Activated naive CD8-positive, alpha-beta T cell treated with anti-CD3 and anti-CD28 coated beads, Interleukin-2, amount 10 ng/mL, durations not matched to agents 7 days and 5 days (primary cell): ENCODE data around the gene ADM2. TPM values are rescaled to one million over a fixed set of nuclear protein-coding genes. Genes with fewer than 3 reads are reported as not detected.

Source experiments
- ATAC-seq: fragments of 150-1000 bp; cut with Tn5 transposase; one replicate; pipeline ENCODE4 v1.10.0; 2021; ENCODE audit warnings: low read depth, moderate library complexity
- POLR2A ChIA-PET: fragments of 350-600 bp; sonication (Branson Sonifier 250); formaldehyde crosslinking; loops from one replicate; lab custom pipeline; 2021; ENCODE audit warnings: antibody characterized with exemption; lab: Charles Lee
- DNase-seq: peaks from one replicate; pipeline ENCODE4 v3.0.0; 2021
- H3K27ac Mint-ChIP-seq: one replicate; pipeline ENCODE4 v1.8.0; 2022; ENCODE audit warnings: mild to moderate bottlenecking, mixed read lengths
- H3K27me3 Mint-ChIP-seq: one replicate; pipeline ENCODE4 v1.8.0; 2022; ENCODE audit warnings: mild to moderate bottlenecking, moderate library complexity, mixed read lengths
- H3K36me3 Mint-ChIP-seq: one replicate; pipeline ENCODE4 v1.8.0; 2021; ENCODE audit warnings: mild to moderate bottlenecking, mixed read lengths
- H3K4me1 Mint-ChIP-seq: one replicate; pipeline ENCODE4 v1.8.0; 2021; ENCODE audit warnings: mixed read lengths
- H3K4me3 Mint-ChIP-seq: one replicate; pipeline ENCODE4 v1.8.0; 2022; ENCODE audit warnings: mild to moderate bottlenecking, moderate library complexity, mixed read lengths
- H3K9me3 Mint-ChIP-seq: one replicate; pipeline ENCODE4 v1.8.0; 2021; ENCODE audit warnings: mixed read lengths
- total RNA-seq, 2 experiments: library from RNA; stranded (reverse); gene quantifications; one replicate each; pipeline ENCODE4 v1.2.3, GENCODE V29; 2021

ADM2 gene
- total RNA-seq, 2 experiments from 2014 or later = 6.5 to 6.7 TPM

- H3K36me3 Mint-ChIP-seq = peaks cover 6% of the 10 kb centered on the region
- peak within 1 kb of the TSS; percentile 87 for H3K4me3 Mint-ChIP-seq
- DNase-seq (peak; percentile 95), ATAC-seq (peak; percentile 66)
- POLR2A ChIA-PET = interaction anchor here (1.1 kb wide), 1 partner anchor 51 kb away, joined by 6 read pairs; the partner anchor contains the start of gene SCO2
- peak within 1 kb of the TSS; percentile 92 for H3K27ac Mint-ChIP-seq
- H3K4me1 Mint-ChIP-seq = peaks cover 43% of the 10 kb centered on the region
- peaks cover 8% of the 10 kb centered on the region for H3K27me3 Mint-ChIP-seq
- H3K9me3 Mint-ChIP-seq = no peaks in the 10 kb centered on the region
Observed at GRCh38 chr22:50474710-50475651, 6.4 kb upstream of the ADM2 start, which contains the start of gene SBF1. Gene SBF1 (minus strand): TSS chr22:50475035. CDS start chr22:50474840, 195 bp downstream.

- POLR2A ChIA-PET = interaction anchor here (1.1 kb wide), 1 partner anchor 50 kb away, joined by 6 read pairs; the partner anchor contains the start of gene SCO2
- H3K27me3 Mint-ChIP-seq = peaks cover 14% of the 10 kb centered on the region
- DNase-seq = no peak
- H3K9me3 Mint-ChIP-seq = no peaks in the 10 kb centered on the region
- peaks cover 6% of the 10 kb centered on the region for H3K36me3 Mint-ChIP-seq
- no peak for ATAC-seq
- peaks cover 40% of the 10 kb centered on the region for H3K4me1 Mint-ChIP-seq
- peak overlapping the region; percentile 68 for H3K4me3 Mint-ChIP-seq
- H3K27ac Mint-ChIP-seq = peak overlapping the region; percentile 79
Observed at GRCh38 chr22:50475652-50476002, 5.7 kb upstream of the ADM2 start.

DNA sequence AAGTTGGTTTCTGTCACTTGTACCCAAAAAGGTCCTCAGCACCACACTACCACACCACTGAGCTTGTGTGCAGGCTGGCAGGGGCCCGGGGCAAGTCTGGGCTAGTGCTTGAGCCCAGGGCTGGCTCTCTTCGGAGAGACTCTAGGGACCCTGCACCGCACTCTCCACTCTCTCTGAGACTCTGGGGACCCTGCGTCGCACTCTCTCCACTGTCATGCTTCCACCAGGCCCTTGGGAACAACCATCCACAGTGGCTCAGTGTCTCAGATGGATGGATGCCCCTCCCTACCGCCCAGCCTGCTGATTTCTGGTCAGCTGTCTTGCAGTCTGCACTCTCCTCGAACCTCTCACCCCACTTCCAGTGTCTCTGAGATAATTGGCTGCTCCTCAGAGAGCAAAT lies 4.5 kb upstream of the ADM2 start:
- no peak for ATAC-seq
- Mint-ChIP-seq H3K36me3 (peaks cover 6% of the 10 kb centered on the region), H3K4me3 (no peak overlapping the region), H3K9me3 (no peaks in the 10 kb centered on the region), H3K27me3 (peaks cover 16% of the 10 kb centered on the region), H3K4me1 (peaks cover 28% of the 10 kb centered on the region), H3K27ac (peak overlapping the region; percentile 60)
- no peak for DNase-seq
- POLR2A ChIA-PET = interaction anchor here (0.7 kb wide), 1 partner anchor 49 kb away, joined by 3 read pairs; no protein-coding TSS in a partner anchor

GRCh38 chr22:50477923-50478322 lies 3.4 kb upstream of the ADM2 start:
- no peak overlapping the region for H3K4me3 Mint-ChIP-seq
- H3K36me3 Mint-ChIP-seq = peaks cover 5% of the 10 kb centered on the region
- no peak for DNase-seq
- POLR2A ChIA-PET = interaction anchor here (0.9 kb wide), 1 partner anchor 48 kb away, joined by 3 read pairs; no protein-coding TSS in a partner anchor
- H3K4me1 Mint-ChIP-seq = peaks cover 21% of the 10 kb centered on the region
- H3K27ac Mint-ChIP-seq = no peak overlapping the region
- no peaks in the 10 kb centered on the region for H3K9me3 Mint-ChIP-seq
- H3K27me3 Mint-ChIP-seq = peaks cover 16% of the 10 kb centered on the region
- no peak for ATAC-seq

DNA sequence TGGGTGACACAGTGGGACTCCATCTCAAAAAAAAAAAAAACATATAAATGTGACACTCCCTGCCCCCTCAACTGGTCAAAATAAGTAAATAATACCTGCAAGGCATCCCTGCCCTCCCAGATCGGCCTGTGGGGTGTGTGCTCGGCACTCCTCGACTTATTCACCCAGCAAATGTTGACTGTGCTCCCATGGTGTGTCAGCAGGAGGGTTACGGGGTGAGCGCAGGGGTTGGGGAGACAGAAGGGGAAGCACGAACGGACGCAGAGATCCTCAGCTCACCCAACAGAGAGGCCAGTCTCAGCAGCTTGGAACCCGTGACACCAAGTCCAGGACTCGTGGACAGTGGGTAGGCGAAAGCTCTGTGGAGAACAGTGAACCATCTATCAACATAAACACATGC lies 1.6 kb upstream of the ADM2 start:
- peak overlapping the region; percentile 56 for H3K27ac Mint-ChIP-seq
- DNase-seq = no peak
- POLR2A ChIA-PET = interaction anchor here (3.2 kb wide), 1 partner anchor 9 kb away, joined by 10 read pairs; no protein-coding TSS in a partner anchor
- ATAC-seq = no peak
- H3K4me3 Mint-ChIP-seq = peak overlapping the region; percentile 59
- peaks cover 12% of the 10 kb centered on the region for H3K4me1 Mint-ChIP-seq
- H3K9me3 Mint-ChIP-seq = no peaks in the 10 kb centered on the region
- H3K36me3 Mint-ChIP-seq = no peaks in the 10 kb centered on the region
- peaks cover 16% of the 10 kb centered on the region for H3K27me3 Mint-ChIP-seq

DNA sequence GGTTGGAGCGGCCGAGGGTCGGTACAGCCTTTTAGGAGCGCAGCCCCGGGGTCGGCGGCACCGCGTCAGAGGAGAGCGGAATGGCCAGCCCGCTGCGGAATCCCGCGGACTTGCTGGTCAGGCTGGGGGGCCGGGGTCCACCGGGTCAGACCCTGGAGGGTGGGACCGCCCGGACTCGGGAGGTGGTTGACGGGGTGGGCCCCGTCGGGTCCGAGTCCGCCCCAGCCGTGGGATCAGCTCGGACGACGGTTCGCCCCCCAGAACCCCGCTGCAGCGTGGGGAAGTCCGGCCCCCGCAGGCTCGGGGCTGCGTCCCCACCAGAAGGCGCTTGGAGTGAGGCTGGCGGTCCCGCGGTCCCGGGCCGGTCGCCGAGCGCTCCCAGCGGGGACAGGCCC lies 301 bp upstream of the ADM2 start:
- no peaks in the 10 kb centered on the region for H3K9me3 Mint-ChIP-seq
- ATAC-seq (no peak), DNase-seq (no peak)
- peaks cover 11% of the 10 kb centered on the region for H3K4me1 Mint-ChIP-seq
- no peak overlapping the region for H3K27ac Mint-ChIP-seq
- peak overlapping the region; percentile 63 for H3K4me3 Mint-ChIP-seq
- H3K36me3 Mint-ChIP-seq = no peaks in the 10 kb centered on the region
- POLR2A ChIA-PET = interaction anchor here (0.6 to 3.2 kb wide), 7 partner anchors 7 to 374 kb away, joined by 3 to 10 read pairs (median 4); partner anchors contain the start of genes LMF2, NCAPH2 and SCO2
- peaks cover 16% of the 10 kb centered on the region for H3K27me3 Mint-ChIP-seq

DNA sequence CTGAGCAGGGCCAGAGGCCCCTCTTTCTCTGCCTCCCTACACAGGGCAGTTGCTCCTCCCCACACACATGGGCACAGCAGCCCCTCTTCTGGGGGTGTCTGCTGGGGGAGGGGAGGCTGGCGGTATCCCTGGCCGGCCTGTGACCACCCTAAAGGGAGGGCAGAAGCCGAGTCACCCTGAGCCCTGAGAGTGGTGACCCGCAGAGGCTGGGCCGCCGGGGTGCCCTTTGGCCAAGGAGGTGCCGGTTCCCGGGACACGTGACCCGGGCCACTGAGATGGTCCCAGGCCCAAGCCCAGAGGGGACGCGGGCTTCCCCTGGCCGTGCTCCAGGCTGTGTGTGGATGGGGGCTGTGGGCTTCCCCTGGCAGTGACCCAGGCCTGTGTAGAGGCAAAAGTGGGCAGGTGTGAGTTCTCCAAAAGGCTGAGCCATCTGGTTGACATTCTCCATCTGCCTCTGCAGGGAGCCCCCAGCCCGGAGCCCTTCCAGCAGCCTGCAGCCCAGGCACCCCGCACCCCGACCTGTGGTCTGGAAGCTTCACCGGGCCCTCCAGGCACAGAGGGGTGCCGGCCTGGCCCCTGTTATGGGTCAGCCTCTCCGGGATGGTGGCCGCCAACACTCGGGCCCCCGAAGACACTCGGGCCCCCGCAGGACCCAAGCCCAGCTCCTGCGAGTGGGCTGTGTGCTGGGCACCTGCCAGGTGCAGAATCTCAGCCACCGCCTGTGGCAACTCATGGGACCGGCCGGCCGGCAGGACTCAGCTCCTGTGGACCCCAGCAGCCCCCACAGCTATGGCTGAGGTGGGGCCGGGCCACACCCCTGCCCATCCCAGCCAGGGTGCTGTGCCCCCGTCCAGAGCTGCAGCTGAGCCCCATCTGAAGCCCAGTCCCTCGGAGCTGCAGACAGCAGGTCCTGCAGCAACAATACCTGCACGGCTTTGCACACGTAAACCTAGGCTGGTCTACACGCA lies 1.0 kb downstream of the ADM2 start:
- no peaks in the 10 kb centered on the region for H3K36me3 Mint-ChIP-seq
- H3K4me3 Mint-ChIP-seq = peak overlapping the region; percentile 83
- no peaks in the 10 kb centered on the region for H3K9me3 Mint-ChIP-seq
- peaks cover 7% of the 10 kb centered on the region for H3K4me1 Mint-ChIP-seq
- DNase-seq (no peak), ATAC-seq (no peak)
- peak overlapping the region; percentile 69 for H3K27ac Mint-ChIP-seq
- POLR2A ChIA-PET = interaction anchor here (0.7 to 3.2 kb wide), 5 partner anchors 9 to 43 kb away, joined by 3 to 10 read pairs (median 3); partner anchors contain the start of genes LMF2, NCAPH2 and SCO2
- H3K27me3 Mint-ChIP-seq = peaks cover 13% of the 10 kb centered on the region

DNA sequence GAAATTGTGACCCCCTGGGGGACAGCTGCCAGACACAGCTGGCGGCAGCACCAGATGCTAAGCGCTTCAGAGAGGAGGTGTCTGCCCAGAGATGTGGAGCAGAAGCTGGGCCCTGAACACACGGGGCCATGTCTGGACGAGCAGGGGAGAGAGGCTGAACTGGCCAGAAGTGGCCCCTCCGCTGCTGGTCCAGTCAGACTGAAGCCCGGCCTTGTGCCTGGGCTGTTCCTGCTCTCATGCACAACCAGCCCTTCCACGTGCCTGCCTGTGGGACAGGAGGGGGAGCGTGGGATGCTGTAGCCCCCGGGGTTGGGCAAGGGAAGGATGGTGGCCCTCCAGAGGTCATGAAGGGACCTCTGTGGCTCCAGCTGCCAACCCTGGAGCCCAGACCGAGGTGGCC lies 1.8 kb downstream of the ADM2 start:
- H3K27me3 Mint-ChIP-seq = peaks cover 13% of the 10 kb centered on the region
- H3K4me3 Mint-ChIP-seq = no peak overlapping the region
- POLR2A ChIA-PET = interaction anchor here (1.0 to 1.3 kb wide), 2 partner anchors 13 to 25 kb away, joined by 3 to 6 read pairs; partner anchors contain the start of genes LMF2 and NCAPH2

DNA sequence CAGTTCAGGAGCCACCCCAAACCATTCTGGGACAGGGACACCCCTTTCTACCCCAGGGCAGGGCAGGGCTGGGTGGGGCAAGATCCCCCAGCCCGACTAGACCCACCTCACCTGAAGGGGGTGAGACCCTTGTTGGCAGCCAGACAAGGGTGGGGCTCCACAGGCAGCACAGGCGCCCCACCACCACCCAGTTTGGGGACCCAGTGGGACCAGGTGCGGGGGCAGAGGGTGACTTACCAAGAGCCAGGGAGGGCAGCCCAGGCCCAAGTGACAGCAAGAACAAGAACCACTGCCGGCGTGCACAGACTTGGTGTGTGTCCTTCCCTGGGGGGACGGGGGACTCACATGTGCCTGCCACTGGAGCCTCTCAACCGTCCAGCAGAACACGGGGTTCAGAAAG lies 2.2 kb downstream of the ADM2 start:
- no peak for ATAC-seq

More for the DNA sequence above, 1.8 kb downstream of the ADM2 start:
- H3K9me3 Mint-ChIP-seq = no peaks in the 10 kb centered on the region
- DNase-seq (no peak), ATAC-seq (no peak)
- no peak overlapping the region for H3K27ac Mint-ChIP-seq
- H3K4me1 Mint-ChIP-seq = peaks cover 7% of the 10 kb centered on the region
- no peaks in the 10 kb centered on the region for H3K36me3 Mint-ChIP-seq

DNA sequence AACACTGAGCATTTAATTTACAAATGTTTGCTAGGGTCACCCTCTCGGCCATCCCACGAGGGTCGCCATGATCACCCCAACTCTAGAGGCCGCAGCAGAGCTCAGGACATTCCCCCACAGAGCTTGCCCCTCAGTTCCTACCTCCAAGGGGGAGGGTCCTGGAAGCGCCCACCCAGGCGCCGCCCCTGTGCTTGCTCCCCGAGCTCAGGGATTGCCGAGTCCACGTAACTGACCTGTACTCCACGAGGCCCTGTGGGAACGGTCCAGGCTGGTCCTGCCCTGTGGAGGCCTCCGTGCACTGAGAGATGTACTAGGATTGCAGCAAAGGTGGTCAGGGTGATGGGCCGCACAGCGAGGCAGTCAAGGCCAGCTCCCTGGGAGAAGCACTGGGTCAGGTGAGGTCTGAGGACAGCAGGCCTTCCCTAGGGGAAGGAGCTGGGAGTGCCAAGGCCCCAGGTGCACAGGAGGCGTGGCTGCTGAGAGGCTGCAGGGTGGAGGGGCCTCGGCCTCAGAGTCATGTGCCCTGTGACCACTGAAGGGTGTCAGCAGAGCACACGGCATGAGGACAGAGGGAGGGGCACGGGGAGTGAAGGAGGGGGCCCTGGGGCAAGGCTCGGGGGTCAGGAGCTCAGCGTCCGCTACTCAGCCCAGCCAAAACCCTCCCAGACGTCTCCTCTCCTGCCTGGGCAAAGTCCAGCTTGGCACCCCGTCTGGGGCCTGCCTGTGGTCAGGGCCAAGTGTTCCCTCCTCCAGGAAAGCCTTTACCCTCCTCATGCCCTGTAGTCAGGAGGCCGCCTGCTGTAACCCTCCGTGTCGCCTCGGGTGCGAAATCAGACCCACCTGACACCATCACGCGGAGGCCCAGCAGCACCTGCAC lies 2.9 kb downstream of the ADM2 start:
- no peaks in the 10 kb centered on the region for H3K9me3 Mint-ChIP-seq
- H3K4me3 Mint-ChIP-seq = no peak overlapping the region
- peaks cover 11% of the 10 kb centered on the region for H3K27me3 Mint-ChIP-seq
- ATAC-seq = no peak
- no peak for DNase-seq
- POLR2A ChIA-PET = interaction anchor here (1.0 to 1.3 kb wide), 2 partner anchors 14 to 28 kb away, joined by 3 to 6 read pairs; no protein-coding TSS in a partner anchor
- H3K27ac Mint-ChIP-seq = no peak overlapping the region
- no peaks in the 10 kb centered on the region for H3K36me3 Mint-ChIP-seq
- peaks cover 6% of the 10 kb centered on the region for H3K4me1 Mint-ChIP-seq

More for the DNA sequence above, 2.2 kb downstream of the ADM2 start:
- Mint-ChIP-seq H3K9me3 (no peaks in the 10 kb centered on the region), H3K27me3 (peaks cover 13% of the 10 kb centered on the region), H3K36me3 (no peaks in the 10 kb centered on the region), H3K4me3 (no peak overlapping the region), H3K4me1 (peaks cover 6% of the 10 kb centered on the region), H3K27ac (no peak overlapping the region)
- no peak for DNase-seq
- POLR2A ChIA-PET = interaction anchor here (1.0 to 1.3 kb wide), 2 partner anchors 14 to 24 kb away, joined by 3 to 6 read pairs; partner anchors contain the start of genes LMF2 and NCAPH2

DNA sequence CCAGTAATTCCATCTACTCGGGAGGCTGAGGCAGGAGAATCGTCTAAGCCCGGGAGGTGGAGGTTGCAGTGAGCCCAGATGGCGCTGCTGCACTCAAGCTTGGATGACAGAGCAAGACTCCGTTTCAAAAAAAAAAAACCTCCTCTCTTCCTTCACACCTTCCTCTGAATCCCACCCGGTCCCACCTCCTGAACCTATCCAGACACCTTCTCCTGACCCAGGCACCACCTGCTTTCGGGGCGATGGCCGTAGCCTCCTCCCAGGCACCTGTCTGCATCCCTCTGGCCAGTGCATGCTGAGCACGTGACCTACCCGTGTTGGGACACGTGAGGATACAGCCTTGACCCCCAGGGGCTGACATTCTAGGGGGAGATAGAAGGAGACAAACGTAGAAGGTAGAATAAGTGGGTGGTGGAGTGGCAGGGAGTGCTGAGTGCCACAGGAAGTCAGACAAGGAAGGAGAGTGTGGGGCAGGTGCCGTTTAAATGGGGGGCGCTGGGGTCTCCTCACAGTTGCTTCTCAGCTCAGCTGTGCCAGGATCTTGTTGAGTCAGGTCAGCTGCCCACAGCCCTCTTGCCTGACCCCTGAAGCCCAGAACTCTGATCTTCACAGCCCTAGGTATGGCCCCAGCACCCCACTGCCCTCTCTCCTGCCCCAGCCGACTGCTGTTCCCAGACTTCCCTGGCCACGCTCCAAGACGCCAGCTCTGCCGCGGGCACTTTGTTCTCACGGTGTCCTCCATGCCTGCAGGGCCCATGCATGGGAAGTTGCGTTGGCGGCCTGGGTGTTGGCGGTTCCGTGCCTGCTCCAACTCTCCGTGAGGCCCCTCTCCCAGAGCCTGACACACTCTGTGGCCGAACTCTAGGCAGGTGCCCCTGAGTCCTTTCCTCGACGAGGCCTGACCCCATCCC lies 4.1 kb downstream of the ADM2 start:
- Mint-ChIP-seq H3K27me3 (peaks cover 3% of the 10 kb centered on the region), H3K4me3 (no peak overlapping the region), H3K27ac (no peak overlapping the region), H3K9me3 (no peaks in the 10 kb centered on the region), H3K36me3 (no peaks in the 10 kb centered on the region), H3K4me1 (peaks cover 5% of the 10 kb centered on the region)
- ATAC-seq (no peak), DNase-seq (no peak)
- POLR2A ChIA-PET = interaction anchor here (0.9 to 1.0 kb wide), 2 partner anchors 15 to 29 kb away, joined by 3 read pairs; no protein-coding TSS in a partner anchor
